ENCODE measurements around the gene ARHGEF2.

GRCh38 chr1:156002188-156002911 lies 24.0 kb upstream of the ARHGEF2 start:
- TF ChIP-seq CTCF (IDR thresholded peaks at IDR 0.05; ENCODE audit: extremely low read depth in 1 of 2, insufficient read depth in 1 of 2, low read depth in 1 of 2, low read length in 2 of 2) (no peak), POLR2A (IDR thresholded peaks at IDR 0.05; ENCODE audit: low read depth, low read length) (no peak), EZH2 (IDR thresholded peaks at IDR 0.05; ENCODE audit: borderline replicate concordance, low read depth, low read length, severe bottlenecking) (no peak), MYC (IDR thresholded peaks at IDR 0.05; ENCODE audit: low read depth, low read length) (no peak), GATA2 (IDR thresholded peaks at IDR 0.05; ENCODE audit: insufficient read depth, insufficient read length, low read depth, low read length) (no peak), POLR2AphosphoS5 (IDR thresholded peaks at IDR 0.05; ENCODE audit: insufficient read depth, low read depth, low read length) (no peak), JUN (IDR thresholded peaks at IDR 0.05; ENCODE audit: borderline replicate concordance, insufficient read depth, insufficient read length, low read depth) (no peak), MAX (IDR thresholded peaks at IDR 0.05; ENCODE audit: insufficient read depth, insufficient read length) (no peak), FOS (IDR thresholded peaks at IDR 0.05; ENCODE audit: borderline replicate concordance, insufficient read depth, low read length) (no peak)

Measured in endothelial cell of umbilical vein (primary cell).